ENCODE data around the gene ARHGAP15. TPM values are rescaled to one million over a fixed set of nuclear protein-coding genes. Genes with fewer than 3 reads are reported as not detected.
A peak's percentile ranks its signal among the peaks of the same experiment; 100 is the strongest.

Gene ARHGAP15
- total and polyA plus RNA-seq, 2 experiments from 2014 or later, result 0.26 TPM; not detected in 1

GRCh38 chr2:143229411-143229810 lies 100.2 kb downstream of the ARHGAP15 start (continued):
- TF ChIP-seq ETS1 (IDR thresholded peaks at IDR 0.05) (no peak), EZH2phosphoT487 (IDR thresholded peaks at IDR 0.05; ENCODE audit: unreplicated experiment) (no peak), CREB1 (CRISPR knock-in tag; IDR thresholded peaks at IDR 0.05; ENCODE audit: low read depth) (no peak), NANOG (IDR thresholded peaks at IDR 0.05; ENCODE audit: borderline replicate concordance) (no peak), REST (IDR thresholded peaks at IDR 0.05; ENCODE audit: unreplicated experiment) (no peak)

- no peak overlapping the region for H3K4me3 ChIP-seq
- H3K27ac ChIP-seq (ENCODE audit: low read depth), result peak overlapping the region; percentile 70
- H3K79me2 ChIP-seq (replicated peaks; ENCODE audit: insufficient read depth), result no peaks in the 10 kb centered on the region
- H4K20me1 ChIP-seq (replicated peaks; ENCODE audit: insufficient read depth), result no peaks in the 10 kb centered on the region
- H3K36me3 Mint-ChIP-seq (ENCODE audit: low read depth), result peaks cover 6% of the 10 kb centered on the region; the same call in 2 of the 3 replicates
- peaks cover 10% of the 10 kb centered on the region; the same call in 2 of the 3 replicates for H3K9me3 Mint-ChIP-seq
- H3K9me2 ChIP-seq (ENCODE audit: insufficient read depth), result no peaks in the 10 kb centered on the region
- H3K36me3 ChIP-seq (ENCODE audit: insufficient read depth), result no peaks in the 10 kb centered on the region
- H3K27ac Mint-ChIP-seq, result peak overlapping the region; percentile 70; the same call in 1 of the 2 replicates
- H3K4me3 Mint-ChIP-seq, result no peak overlapping the region
- peaks cover 15% of the 10 kb centered on the region; the same call in 1 of the 2 replicates for H3K4me1 ChIP-seq (ENCODE audit: insufficient read depth)
- H2AFZ ChIP-seq, result no peak overlapping the region
- no peak overlapping the region for H3K4me2 ChIP-seq
- TF ChIP-seq JUNB (IDR thresholded peaks at IDR 0.05; ENCODE audit: unreplicated experiment) (no peak), EZH2 (IDR thresholded peaks at IDR 0.05; ENCODE audit: low read depth, unreplicated experiment) (no peak), REST (IDR thresholded peaks at IDR 0.05; ENCODE audit: unreplicated experiment) (no peak), POLR2AphosphoS5 (IDR thresholded peaks at IDR 0.05; ENCODE audit: low read depth) (no peak), STAT1 (IDR thresholded peaks at IDR 0.05; ENCODE audit: unreplicated experiment) (no peak), ZNF462 (CRISPR knock-in tag; IDR thresholded peaks at IDR 0.05) (peak; percentile 84), ZNF114 (CRISPR knock-in tag; IDR thresholded peaks at IDR 0.05) (no peak)
- peak; percentile 100 for ATAC-seq
- DNase-seq (ENCODE audit: low spot score), result peak; percentile 76
- no peaks in the 10 kb centered on the region for H3K27me3 Mint-ChIP-seq (ENCODE audit: insufficient read depth, low read depth, poor library complexity)
- peaks cover 22% of the 10 kb centered on the region for H3K4me1 Mint-ChIP-seq
- H3F3A ChIP-seq (replicated peaks; ENCODE audit: low read depth), result no peaks in the 10 kb centered on the region
- H3K27me3 ChIP-seq (ENCODE audit: insufficient read depth), result no peaks in the 10 kb centered on the region
Observed at GRCh38 chr2:143229952-143230351, 100.7 kb downstream of the ARHGAP15 start.

Measured in GM23338 (cell line).